NB4 (cell line): ENCODE data around the gene SPACA7.

Source experiments
- MYC ChIP-seq: IDR thresholded peaks from 2 replicates; pipeline ENCODE4 v1.6.1; 2011; ENCODE audit warnings: low read depth, low read length
- POLR2A ChIP-seq: IDR thresholded peaks from 2 replicates; pipeline ENCODE4 v1.6.1; 2011; ENCODE audit warnings: mild to moderate bottlenecking; ENCODE audit not compliant: insufficient read length; ENCODE audit errors: extremely low read depth
- TF ChIP-seq, protein P1 (sequence below): IDR thresholded peaks from one replicate; pipeline ENCODE4 v1.5.1; 2012; ENCODE audit warnings: low read depth, low read length

DNA sequence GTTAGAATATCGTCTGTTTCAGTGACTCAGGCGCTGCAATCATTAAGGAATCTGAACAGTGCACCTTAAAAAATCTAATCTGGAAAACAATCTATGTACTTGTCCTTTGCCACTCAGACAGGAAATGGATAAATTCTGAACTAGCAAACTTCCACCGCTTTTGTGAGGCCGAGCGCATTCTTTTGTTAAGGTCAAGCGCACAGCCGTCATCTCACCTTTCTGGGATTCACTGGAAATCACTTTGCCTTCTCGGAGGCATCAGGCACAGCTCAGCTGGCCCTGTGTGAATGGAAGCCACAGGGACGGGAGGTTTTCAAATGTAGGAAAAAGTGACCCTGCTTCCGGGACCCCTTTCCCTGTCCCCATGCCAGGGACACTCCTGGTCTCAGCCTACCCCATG, 28.2 kb upstream of the SPACA7 start:
- TF ChIP-seq, protein P1, sequence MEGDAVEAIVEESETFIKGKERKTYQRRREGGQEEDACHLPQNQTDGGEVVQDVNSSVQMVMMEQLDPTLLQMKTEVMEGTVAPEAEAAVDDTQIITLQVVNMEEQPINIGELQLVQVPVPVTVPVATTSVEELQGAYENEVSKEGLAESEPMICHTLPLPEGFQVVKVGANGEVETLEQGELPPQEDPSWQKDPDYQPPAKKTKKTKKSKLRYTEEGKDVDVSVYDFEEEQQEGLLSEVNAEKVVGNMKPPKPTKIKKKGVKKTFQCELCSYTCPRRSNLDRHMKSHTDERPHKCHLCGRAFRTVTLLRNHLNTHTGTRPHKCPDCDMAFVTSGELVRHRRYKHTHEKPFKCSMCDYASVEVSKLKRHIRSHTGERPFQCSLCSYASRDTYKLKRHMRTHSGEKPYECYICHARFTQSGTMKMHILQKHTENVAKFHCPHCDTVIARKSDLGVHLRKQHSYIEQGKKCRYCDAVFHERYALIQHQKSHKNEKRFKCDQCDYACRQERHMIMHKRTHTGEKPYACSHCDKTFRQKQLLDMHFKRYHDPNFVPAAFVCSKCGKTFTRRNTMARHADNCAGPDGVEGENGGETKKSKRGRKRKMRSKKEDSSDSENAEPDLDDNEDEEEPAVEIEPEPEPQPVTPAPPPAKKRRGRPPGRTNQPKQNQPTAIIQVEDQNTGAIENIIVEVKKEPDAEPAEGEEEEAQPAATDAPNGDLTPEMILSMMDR: no peak
- TF ChIP-seq MYC (no peak), POLR2A (no peak)
